Suppressor macrophage treated with lipopolysaccharide for 1 hour (primary cell): ENCODE measurements around the gene CACNA2D1.
"Not testable (repeated sequence)": the region's sequence is repeated elsewhere in the genome, so short reads cannot be mapped to it uniquely, and the experiment has no call there.

ENCODE experiments used
- DNase-seq, 3 donors: peaks; one replicate each; pipeline ENCODE4 v3.0.0-alpha.2; 2020 to 2022

The CACNA2D1 gene

DNA sequence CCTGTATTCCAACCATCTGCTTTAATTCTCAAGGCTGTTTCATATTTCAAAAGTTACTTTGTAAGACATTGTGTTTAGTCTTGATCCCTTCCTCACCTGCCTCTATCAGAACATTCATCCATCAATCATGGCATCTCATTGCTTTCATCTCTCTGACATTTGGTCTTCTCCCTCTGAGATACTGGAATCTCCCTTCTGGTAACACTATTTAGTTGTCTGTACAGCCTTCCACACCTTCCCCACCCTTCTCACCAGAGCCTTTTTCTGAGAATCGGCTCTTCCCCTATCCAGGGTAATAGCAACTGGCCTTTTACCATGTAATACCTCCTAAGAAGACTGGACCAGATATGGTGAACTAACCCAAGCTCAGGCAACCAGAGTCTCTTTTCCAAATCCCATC is 10.1 kb downstream of the CACNA2D1 start:
- DNase-seq: no peak

DNA sequence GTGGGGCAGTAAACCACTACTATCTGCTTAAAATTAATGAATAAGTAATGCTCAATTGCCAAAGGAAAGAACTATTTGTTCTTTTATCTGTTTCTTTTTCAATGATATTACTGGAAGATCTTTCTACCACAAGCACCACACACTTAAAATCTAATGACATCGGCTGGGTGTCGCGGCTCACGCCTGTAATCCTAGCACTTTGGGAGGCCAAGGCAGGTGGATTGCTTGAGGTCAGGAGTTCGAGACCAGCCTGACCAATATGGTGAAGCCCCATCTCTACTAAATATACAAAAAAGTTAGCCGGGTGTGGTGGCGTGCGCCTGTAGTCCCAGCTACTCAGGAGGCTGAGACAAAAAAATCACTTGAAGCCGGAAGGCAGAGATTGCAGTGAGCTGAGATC is 10.8 kb downstream of the CACNA2D1 start:
- DNase-seq: not testable (repeated sequence)

DNA sequence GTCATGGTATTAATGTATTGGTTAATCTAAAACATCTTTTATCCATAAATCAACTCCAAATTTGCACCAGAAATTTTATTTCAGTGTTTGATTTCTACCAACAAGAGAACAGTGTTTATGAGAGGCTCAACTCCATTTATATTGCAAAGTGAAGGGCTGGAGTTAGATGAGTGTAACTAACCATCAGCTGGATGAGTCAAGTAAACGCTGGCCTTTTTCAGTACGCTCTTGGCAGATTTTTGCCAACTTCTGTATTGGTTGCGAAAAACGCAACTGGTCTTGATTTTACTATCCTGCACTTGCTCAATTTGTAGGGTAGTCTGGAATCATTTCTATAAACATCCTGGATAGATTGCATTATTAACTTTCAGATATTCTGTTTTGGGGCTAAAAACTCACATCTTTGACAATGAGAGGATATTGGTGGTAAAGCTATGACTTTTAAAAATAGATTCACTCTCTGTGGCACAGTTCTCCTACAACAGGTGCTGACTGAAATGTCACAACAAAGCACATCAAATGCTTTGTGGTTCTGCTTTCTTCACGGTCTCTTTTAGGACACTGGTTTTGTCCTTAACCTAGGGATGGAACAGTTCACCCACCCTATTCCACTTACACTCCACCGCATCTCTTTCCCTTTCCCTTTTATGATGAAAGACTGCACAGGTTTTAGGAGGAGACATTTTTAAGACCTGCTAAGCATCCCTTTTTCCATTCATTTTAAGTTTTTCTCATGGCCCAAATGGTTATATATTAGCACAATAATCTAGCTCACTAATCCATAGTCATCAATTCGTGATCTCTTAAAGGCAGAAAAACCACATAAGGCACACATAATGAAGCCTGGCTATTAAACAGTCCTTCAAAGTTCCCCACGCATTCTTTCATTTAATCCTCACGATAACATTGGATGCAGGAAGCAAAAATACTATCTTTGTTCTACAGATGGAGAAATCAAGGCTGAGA is 12.8 kb downstream of the CACNA2D1 start:
- no peak for DNase-seq

DNA sequence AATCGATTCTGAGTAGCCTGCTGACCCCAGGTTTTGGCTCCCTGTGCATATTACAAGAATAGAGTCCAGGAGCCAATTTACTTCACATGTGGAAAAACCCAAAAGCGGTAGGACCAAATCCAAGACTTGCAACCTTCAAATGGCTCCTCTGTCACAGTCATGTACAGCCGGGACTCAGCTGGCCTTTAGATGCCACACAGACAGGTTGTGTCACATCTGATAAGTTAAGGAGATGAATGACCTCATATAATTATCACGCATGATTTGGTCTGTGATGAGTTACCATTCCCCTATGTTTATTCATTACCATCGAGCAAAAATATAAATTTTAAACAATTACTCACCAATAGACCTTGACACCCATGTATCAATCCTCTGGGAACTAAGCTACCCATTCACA is 14.2 kb downstream of the CACNA2D1 start:
- no peak for DNase-seq

DNA sequence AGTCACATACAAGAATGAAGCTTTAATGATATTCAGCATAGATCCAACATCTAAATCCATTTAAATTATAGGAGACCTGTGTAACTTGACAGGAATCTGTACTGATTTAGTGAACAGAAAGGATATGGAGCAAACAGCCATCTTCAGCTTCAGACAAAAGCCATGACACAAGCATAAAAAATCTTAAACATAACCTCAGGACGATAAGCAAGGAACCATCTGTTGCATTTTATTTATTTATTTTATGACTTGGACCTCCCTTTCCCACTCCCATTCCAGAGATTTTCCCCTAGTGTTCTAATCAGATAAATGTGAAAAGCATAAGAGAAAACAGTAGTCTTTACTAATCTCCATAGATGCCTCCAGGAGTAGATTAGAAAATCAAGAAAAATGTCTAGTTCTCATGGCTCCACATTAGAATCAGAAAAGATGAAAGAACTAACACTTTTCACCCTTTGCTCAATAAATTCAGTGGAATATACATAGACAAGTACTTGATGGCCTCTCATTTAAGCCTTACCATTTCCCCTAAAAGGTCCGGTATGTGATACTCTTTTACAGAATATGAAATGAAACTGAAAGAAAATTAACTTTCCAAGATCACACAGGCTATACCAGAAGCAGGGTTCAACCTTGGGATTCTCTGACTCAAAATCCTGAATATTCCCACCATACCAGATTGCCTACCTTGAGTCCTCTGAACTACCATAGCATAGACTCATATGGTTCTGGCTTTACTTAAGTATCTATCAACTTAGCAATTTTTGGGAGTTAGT is 15.2 kb downstream of the CACNA2D1 start:
- DNase-seq: no peak

DNA sequence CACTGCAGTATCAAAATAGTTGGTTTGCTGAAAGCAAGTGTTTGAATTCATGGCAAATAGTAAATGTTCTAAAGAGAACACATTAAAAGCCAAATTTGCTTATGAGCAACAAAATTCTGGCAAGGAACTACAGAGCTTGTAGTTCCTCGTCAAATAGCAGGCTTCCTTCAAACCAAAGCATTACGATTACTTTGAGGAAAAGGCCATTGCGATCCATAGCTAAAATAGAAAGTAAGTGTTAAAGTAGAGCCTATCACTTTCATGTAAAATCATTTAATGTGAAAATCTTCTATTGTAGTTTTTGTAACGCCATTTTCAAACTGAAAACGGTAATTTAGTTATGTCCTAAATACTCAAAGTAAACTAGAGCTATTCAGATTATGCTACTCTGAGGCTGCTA is 20.1 kb downstream of the CACNA2D1 start:
- DNase-seq: no peak

DNA sequence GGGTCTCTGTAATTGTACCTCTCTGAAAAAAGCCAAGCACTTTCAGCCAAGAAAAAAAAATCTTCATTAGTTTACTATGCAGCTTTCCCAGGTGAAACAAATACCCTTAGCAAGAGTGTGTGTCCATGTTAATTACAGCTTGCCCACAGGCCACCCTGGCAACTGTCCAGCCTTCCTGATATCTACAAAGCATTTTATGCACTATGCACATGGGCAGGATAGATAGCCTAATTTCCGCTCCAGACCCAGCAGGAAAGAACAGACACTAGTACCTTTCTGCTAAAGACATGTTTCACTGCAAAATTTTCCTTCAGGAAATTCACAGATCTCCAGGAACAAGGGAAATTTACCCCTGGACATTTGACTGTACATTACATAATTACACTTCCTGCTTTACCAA is 24.4 kb downstream of the CACNA2D1 start:
- no peak for DNase-seq

DNA sequence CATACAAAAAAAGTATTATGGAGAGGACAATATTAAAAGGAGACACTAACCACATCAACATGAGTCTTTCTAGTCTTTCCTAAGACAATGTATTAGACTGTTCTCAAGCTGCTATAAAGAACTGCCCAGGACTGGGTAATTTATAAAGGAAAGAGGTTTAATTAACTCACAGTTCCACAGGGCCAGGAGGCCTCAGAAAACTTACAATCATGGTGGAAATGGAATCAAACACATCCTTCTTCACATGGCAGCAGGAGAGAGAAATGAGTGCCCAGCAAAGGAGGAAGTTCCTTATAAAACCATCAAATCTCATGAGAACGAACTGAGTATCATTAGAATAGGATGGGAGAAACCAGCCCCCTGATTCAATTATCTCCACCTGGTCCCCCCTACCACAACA is 25.7 kb downstream of the CACNA2D1 start:
- no peak for DNase-seq

DNA sequence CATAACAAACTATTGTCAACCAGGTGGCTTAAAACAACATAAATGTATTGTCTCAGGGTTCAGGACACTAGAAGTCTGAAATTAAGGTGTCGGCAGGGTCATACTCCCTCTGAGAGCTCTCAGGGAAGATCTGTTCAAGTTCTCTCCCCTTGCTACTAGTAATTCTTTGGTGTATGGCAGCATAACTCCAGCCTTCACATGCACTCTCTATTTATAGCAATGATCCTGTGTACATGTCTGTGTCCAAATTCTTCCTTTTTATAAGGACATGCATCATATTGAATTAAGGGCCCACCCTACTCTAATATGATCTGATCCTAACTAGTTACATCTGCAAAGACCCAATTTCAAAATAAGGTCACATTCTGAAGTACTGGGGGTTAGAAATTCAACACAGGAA is 27.2 kb downstream of the CACNA2D1 start:
- no peak for DNase-seq

DNA sequence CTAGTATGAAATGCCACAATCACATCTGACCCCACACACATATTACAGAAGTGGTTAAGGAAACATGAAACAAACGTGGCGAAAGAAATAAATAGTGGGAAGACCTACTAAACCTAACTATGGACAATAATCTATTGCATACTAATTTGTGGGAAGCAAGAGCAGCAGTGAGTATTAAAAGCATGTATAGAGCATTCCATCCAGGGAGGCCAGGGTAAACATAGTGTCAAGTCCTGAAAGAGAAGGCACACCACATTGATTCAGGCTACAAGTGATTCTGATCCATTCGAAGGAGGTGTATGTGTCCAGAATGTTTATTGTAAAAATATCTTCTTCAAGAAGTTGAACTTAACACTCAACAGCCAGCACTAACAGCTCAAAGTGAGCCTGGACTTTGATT is 29.2 kb downstream of the CACNA2D1 start:
- DNase-seq: no peak

DNA sequence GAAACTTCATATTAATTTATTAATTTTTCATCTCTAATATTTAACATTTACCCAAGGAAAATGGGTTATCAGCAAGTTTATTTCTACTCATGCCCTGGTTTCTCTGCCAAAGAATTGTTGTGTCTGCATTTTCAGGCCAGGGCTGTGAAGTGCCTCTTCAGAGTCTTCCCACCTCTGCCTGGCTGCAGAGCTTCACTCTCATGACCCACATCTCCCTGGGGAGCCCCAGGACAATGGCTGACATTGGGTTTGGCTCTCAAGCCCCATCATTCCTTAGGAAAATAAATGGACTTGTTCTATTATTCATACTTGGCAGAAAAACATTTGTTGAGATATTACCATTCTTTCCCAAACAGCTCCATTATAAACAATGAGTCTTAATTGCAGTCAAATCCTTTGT is 30.3 kb downstream of the CACNA2D1 start:
- DNase-seq: no peak

DNA sequence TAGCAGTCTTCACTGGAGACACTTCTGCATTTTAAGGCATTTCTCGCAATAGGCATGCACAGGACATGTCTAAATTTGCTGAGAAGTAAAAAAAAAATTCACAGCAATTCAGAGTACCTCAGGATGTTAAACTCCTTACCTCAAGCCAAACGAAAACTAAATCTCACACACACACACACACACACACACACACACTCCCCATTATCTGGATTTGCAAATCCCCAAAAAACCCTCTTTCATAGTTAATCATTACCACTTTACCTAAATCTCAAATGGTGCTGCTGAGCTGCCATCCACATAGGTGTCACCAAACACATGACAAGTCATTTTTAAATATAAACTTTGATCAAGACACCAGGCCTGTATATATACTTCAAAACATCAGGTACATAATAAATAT is 31.8 kb downstream of the CACNA2D1 start:
- DNase-seq: no peak

DNA sequence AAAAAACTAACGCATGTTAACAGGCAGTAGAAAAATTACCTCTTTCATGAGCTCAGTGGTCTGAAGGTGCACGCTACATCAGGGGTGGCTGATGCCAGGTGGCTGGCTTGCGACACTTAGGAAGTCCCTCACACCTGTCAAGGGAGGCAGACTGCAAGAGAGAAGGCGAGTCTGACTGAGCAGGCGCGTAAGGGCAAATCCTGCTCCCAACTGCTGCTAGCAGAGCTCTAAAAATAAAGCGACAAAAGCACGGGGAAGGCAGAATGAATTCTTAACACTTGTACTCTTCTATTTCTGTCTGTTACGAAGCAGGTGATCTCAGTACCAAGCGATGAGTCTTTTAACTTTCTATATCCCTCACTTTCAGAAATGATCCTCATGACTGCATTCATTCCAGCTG is 33.1 kb downstream of the CACNA2D1 start:
- no peak for DNase-seq

DNA sequence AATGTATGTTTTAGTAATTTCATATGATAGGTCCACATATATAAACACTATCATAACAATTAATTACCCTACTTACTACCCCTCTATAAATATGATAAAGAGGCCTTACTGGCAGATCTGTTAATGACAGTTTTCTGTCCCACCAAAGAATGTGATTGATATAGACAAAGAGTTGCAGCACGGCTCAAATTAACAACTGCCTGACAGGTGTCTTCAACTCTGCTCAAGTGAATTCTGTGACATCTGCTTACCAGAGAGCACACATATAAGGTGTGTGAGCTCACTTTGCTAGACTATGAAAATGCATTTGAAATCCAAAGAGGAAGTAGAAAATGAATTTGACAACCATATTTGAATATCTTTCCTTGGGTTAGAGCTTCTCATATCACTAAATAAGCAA is 36.6 kb downstream of the CACNA2D1 start:
- DNase-seq: no peak

DNA sequence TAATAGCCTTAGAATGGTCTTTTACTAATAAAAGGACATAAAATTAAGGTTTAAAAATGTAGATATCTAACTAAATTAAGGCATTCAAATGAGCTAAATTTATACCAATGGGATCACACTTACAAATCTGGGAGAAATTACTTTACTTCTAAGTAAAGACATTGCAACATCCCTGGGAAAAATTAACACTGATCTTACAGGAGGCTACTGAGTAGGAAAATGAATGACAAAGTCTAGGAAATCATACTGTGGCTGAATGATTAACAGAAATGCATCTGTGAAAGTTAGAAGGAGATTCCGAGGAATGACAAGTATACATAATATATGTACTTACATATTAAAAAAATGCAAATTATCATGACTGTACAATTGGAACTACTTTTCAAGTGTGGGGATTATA is 38.3 kb downstream of the CACNA2D1 start:
- no peak for DNase-seq

DNA sequence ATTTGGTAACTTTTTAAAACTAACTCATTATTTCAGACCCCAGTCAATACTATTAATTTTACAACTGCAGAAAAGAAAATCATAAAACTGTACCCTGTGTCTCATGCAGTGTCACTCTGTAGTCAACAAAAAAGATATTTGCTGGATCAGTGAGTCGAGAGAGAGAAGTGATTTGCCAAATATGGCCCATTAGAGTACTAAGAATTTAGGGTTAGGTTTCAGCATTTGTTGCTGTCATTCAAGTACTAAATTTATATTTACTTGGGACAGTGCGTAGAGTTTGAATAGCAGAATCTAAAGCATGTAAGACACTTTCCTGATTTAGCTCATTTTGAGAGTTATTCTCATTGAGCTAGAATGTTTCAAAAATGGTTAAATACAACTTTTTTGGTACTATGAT is 38.9 kb downstream of the CACNA2D1 start:
- DNase-seq: no peak

DNA sequence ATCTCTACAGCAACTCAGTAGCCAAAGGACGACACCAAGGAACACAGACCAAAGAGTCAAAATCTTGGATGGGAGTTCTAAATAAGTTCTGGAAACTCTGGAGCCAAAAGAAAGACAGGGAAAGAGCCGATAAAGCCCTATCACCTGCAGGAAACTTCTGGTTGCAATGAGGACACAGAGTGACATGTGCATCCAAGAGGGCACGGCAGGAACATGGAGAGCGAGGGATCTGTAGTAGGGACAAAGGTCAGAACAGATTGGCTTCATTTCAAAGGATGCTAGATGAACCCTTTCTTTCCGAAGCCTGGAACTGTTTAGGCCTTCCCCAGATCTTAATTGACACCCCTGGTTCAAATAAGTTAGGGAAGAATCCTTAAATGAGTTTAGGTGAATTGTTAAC is 39.5 kb downstream of the CACNA2D1 start:
- no peak for DNase-seq

DNA sequence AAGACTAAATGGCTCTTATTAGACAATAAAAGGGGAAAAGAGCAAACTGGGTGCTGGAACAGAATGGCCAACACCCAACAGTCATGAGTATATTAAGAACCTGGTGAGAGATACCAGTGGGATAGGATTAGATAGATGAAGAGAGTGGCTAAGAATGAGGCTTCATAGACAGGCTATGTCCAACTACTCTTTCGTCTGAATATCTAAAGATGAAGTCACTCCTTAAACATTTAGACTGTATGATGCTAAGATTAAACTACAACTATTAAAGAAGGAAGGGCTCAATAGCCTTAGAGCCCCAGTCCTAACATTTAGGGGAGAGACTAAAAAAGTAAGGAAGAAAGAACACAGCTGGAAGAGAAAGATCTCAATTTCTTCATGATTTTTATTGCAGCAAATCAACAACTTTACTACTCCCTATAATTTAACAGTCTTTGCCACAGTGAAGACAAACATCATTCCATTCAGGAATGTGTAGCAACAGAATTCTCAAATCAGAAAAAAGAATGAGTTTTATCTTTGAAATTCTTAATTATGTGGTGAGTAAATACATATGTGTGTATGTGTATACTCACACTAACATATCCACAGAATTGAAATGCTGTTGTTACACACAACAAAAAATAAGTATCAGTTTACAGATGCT is 45.6 kb downstream of the CACNA2D1 start:
- no peak for DNase-seq

DNA sequence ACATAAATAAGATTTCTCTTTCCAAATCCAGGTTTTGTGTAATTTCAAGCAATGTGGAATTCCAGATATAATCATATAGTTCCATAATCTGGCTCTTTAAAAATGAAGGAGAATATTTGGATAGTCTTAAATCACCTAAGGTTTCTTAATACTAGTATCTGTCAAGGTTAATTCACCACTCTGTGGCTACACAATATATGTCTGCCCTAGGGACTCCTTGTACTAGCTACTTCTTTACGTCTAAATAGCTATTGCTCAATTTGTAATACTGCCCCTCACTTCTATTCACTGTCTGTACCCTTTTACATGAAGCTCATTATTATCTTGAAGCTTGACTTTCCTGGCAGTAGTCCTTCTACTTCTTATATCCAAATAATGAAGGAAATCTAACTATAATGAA is 47.2 kb downstream of the CACNA2D1 start:
- no peak for DNase-seq

DNA sequence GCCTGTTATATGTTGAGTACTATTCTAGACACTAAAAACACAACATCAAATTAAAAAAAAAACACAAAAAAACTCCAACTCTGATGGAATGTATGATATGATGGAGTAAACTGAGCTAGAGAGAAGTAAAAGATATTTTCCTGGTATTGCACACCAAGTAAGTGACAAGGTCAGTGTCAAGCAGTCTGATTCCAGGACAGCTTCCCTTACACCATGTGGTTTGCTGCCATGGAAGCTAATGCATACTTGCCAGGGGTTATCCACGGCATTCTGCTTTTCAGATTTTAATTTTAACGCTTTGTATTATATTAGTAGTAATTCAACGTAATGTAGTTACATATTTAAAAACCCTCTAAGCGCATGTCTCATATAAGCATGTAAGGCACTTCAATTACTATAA is 48.4 kb downstream of the CACNA2D1 start:
- DNase-seq: no peak

DNA sequence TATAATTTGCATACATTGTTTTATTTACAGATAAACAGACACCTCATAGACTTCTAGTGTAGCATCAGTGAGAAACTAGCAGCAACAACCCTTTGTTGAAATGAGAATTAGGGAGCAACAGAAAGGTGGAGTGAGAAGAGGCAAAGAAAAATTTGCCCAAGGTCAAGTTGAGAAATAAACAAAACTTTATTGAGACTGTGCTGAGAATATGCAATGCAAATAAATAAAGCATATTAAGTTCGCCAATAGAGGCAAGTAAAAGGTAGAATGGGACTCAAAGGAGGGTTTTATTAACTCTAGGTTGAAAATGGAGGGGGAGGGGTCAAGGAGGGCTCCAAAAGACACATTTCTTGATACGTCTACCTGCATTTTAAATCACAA is 49.7 kb downstream of the CACNA2D1 start:
- DNase-seq: no peak

DNA sequence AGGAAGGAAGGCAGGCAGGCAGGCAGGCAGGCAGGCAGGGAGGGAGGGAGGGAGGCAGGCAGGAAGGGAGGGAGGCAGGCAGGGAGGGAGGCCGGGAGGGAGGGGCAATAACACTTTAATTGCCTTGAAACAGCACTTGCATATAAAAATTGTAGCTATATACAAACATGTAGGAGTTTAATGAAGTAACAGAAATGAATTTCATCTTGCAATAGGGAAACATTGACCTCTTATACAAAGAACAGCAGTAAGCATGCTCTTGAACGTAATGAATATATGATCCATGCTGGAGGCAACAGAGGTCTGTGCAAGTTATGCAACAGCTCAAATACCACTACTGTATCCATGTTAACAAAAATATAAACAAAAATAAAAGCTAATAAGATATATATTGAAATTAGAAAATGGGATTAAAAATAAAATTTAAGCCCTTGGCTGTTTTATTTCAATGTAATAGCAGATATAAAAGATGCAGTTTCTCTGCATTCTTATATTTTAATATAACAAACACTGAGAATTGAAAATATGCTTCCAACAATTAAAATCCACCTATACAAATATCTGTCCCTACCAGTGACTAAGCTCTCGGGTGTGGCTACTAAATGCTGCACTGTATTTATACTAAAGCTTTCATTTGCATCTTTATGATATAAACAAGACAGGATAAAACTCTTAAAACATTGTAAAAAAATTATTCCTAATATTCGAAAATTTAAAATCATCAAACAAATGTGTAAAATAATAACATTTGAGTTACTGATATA is 50.3 kb downstream of the CACNA2D1 start:
- no peak for DNase-seq

DNA sequence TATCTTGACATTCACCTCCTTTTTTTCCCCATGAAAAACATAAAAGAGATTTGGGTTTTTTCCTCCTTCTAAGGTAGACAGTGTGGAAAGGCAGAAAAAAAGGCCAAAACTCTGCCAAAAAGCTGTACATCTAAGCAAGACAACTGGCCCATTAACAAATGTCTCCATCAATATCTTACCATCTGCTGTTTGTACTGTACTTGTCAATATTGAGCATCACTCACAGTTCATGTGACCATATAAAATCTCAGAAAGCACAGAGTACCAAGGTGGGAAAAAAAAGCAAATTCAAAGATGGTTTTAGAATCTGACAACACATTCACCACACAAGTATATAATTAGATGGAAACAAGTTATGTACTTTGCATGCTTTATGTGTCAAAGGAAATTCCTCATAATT is 52.6 kb downstream of the CACNA2D1 start:
- no peak for DNase-seq
